NCI-H2107 treated with DMSO at 0.1 percent for 48 hours (cell line): ENCODE results near the gene TNFSF10.
"Not testable (repeated sequence)": the region's sequence is repeated elsewhere in the genome, so short reads cannot be mapped to it uniquely, and the experiment has no call there.

Experiments used
- DNase-seq: peaks from one replicate; lab custom pipeline; 2025; ENCODE audit not compliant: unreplicated experiment; lab: John Stamatoyannopoulos, UW

The TNFSF10 gene

DNA sequence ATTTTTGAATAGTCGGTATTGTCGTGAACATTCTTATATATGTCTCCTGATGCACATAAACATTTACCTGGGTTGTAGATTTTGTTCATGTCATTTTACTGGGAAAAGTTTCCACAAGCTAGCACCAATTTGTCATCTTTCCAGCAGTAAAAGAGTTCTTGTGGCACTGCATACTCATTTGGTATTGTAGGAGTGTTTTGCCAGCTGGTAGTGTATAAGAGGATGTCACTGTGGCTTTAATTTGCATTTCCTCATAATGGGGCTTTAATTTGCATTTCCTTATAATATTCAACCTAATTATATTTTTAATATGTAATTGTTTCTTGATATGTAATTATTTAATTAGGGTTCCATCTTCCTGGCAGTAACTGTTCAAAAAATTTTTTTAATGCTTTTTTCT is 21.2 kb upstream of the TNFSF10 start:
- DNase-seq, result no peak

GRCh38 chr3:172543884-172544283 is 20.7 kb upstream of the TNFSF10 start:
- no peak for DNase-seq

DNA sequence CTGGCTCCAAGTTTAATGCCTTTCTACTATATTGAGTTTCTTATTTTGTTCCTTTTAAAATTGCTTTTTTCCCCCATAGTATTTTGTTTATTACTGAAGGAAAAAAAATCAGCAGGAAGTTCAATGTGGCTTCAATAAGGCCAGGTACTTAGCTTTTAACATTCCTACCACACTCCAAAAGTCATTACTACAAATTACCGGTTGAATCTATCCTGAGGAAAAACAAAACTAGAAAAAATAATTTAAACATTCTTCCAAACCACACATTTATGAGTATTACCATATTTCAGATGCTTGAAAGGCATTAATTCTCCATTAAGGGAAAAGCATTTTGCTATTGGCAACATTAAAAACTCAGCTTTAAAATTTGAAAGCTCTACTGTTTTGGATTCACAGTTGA is 20.2 kb upstream of the TNFSF10 start:
- DNase-seq, result no peak

DNA sequence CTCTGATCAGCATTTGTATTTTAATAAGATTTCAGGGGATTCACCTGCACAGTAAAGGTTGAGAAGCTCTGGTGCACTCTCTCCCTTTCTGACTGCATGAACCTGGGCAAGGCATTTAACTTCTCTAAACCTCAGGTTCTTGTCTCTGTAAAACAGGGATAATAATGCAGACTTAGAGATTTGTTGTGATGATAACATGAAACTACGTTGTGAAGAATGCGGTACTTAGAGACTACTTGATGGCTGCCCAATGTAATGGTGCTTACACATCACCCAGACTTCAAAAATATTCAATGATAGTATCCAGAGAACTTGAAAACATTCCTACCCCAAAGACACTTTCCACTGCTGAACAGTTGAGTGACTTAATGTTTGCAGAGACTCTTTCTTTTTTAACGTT is 19.8 kb upstream of the TNFSF10 start:
- DNase-seq, result no peak

DNA sequence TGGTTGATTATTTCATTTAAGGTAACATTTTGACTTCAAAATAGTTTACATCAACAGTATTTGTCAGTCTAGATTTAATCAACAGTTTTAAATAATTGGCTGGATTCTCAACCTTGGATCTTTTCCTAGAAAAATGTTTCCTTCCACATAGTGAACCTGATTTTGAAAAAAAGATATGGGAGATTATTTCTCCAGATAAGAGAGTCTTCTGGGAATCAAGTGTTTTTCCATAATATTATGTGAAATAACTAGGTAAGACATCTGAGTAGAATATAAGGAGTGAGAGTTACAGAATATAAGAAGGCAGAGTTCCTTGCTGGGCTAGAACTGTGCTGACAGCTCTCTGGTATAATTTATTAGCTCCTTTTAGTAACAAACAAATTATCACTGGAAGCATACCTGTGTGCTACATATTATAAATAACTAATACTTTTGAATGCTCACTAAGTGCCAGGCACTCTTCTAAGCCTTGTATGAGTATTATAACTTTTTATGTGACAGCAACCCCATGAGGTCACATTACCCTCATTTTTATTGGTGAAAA is 18.8 kb upstream of the TNFSF10 start:
- DNase-seq, result no peak

DNA sequence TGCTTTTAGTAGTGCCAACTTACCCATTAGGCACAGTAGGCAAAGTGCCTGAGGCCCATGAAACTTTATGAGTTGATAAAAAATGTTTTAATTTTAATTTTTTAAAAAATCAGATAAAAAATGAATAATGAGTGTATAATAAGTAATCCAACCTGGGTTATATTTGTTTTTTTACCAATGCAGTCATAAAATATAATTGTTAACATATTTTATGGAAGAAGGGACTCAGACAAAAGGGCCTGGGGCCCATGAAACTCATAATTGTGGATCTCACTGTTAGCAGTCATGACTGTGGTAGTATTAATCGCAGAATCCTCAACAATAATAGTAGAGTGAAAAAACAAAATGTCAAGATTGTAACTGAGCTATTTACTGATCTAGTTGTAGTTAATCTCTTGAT is 16.8 kb upstream of the TNFSF10 start:
- no peak for DNase-seq

DNA sequence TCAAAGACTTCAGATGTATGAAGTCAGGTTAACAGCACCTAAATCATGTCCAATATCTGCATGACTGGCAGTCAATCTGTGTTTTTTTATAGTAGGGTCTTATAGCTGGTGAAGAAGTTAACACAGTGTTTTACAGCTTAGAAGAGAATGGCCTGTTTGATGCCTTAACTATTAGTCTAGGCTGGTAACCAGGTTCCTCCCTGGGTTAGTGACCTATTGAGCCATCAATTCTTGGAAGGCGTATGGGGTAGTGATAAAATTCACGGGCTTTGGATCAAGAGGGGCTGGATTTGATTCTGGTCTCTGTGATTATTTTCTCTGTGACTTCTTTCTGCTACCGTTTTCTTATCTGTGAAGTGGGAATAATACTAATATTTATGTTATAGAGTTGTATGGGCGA is 16.0 kb upstream of the TNFSF10 start:
- DNase-seq, result no peak

DNA sequence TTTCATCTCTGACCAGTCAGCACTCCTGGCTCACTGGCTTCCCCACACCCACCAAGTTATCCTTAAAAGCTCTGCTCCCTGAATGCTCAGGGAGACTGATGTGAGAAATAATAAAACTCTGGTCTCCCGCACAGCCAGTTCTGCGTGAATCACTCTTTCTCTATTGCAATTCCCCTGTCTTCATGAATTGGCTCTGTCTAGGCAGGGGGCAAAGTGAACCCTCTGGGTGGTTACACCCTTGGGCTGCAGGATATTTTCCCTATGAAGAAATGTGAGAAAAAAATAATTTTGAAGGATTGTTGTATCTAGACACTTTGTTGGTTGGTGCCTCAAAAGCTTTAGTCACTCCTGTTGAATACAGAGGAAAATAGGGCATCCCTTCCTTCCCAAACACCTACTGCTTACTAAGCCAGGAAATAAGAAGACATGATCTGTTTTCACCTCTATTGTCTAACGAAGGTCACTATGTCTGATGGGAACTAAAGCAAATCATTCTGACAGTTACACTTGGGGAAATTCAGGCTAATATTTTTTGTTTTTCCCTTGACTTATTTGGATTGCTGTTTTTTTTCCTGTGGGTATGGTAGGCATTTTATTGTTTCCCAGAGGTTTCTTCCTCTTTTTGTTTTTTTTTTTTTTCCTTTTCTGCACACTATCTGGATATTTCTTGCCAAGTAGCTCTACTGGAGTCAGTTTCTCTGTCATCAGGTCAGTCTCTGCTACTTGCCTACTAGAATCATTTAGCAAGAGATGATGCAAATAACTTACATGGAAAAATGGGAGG is 15.3 kb upstream of the TNFSF10 start:
- DNase-seq, result no peak

- no peak for DNase-seq
These were observed 14.4 kb upstream of the TNFSF10 start for GRCh38 chr3:172537507-172538158.

GRCh38 chr3:172536993-172537419 is 13.8 kb upstream of the TNFSF10 start:
- DNase-seq, result no peak

GRCh38 chr3:172536505-172536904 is 13.3 kb upstream of the TNFSF10 start:
- no peak for DNase-seq

DNA sequence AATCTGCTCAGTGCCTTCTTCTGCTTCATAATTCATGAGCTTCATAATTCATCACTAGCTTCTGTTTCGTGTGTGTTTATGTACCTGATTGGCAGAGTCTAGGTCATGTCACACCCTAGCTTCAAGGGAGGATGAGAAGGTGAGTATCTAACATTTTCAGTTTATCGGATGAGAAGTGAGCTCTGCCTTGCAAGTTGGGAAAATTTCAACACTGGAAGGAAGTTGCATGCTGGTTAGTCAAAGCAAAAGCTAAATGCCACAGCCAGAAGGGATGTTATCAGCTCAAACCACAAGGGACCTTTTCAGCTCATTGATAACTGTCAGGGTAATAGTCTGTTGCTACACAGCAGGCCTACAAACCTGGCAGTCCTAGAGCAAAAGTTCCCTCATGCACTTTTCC is 7.3 kb upstream of the TNFSF10 start:
- no peak for DNase-seq

DNA sequence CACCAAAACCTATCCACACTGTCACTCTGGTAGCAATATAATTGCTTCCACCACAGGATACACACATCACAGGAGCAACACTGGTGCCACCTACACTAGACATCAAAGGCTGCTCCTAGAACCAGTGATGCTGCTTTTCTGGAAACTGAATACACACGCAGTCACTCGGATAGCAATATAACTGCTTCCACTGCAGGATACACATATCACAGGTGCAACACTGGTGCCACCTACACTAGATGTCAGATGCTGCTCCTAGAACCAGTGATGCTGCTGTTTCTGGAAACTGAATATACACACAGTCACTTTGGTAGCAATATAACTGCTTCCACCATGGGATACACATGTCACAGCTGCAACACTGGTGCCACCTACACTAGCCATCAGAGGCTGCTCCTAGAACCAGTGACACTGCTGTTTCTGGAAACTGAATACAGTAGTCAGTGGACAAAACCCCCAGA is 6.9 kb upstream of the TNFSF10 start:
- DNase-seq, result no peak

GRCh38 chr3:172528677-172529076 is 5.4 kb upstream of the TNFSF10 start:
- no peak for DNase-seq

DNA sequence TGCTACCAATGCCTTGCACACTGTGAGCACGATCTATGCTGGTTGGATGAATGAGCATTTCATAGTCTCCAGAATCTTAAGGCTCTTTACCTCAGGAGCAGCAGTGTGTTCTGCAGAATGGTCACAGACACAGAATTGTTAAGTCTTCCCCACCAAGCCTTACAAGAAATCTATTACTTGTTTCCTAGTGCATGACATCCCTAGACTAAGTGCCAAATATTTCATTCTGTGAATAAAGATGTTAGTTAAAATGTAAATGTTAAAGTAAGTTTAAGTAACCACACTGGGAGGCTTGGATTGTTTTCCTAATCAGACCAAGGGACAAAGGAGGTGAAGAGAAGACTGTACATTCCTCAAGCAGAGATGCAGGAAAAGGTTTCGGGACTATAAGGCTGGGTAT is 4.1 kb upstream of the TNFSF10 start:
- no peak for DNase-seq

DNA sequence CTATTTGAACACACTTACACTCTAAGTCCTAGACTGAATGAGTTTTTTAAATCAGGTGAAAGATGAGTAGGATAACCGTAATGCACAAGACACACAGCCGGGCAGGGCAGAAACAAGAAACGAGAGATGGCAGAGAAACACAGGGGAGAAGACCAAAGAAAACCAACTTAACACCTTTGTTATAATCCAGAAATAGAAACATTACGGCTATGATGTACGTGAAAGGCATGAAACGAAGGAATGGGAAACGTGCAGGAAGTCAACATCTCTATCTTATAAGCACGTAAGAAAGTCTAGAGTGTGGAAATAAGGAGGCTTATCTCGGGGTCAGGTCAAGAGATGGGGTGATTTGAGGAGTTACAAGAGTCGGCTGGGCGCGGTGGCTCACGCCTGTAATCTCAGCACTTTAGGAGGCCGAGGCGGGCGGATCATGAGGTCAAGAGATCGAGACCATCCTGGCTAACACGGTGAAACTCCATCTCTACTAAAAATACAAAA is 1.9 kb upstream of the TNFSF10 start:
- no peak for DNase-seq

GRCh38 chr3:172524611-172525010 is 1.4 kb upstream of the TNFSF10 start:
- no peak for DNase-seq

- not testable (repeated sequence) for DNase-seq
These were observed 1.1 kb downstream of the TNFSF10 start for GRCh38 chr3:172521837-172522726.

DNA sequence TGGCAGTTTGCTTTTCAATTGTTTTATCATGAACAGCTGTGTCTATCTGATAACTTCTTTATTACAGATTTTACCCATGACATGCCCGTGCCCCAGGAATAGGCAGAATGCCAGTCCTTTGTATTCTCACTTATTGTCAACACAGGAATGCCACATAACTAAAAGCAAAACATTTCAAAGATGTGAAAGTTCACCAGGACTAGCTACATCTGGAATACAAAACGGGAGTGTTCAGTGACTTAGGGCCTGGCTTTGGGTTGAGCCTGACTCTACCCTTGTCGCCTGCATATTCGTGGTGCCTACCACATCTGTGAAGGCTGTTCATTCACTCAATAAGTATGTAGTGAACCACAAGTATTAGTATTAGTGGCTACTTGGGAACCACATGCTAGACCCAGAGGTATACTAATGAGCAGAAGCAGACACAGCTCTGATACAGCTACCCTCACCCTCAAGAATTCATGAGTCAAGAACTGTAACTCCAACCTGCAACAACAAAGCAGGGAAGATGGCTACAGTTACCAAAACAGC is 2.9 kb downstream of the TNFSF10 start:
- DNase-seq, result no peak

DNA sequence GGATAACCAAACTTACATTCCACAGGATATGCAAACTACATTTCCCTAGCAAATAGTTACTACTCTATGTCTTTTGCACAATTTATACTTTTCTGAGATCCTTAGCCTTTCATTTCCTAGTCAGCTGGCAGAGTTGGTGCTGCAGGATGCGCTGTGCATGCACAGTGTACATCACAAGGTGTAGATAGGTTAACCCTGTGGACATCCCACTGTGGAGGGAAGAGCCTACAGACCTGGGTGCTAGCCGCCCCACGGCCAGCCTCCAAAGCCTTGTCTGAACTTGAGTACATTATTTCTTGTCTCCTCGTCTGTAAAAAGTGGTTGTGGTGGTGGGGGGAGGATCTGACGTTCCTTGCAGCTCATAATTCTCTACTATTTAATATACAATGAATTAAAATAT is 3.5 kb downstream of the TNFSF10 start:
- DNase-seq, result no peak
